ENCODE results near the gene FGFBP1.
A peak's percentile ranks its signal among the peaks of the same experiment; 100 is the strongest.
"Not testable (repeated sequence)": the region's sequence is repeated elsewhere in the genome, so short reads cannot be mapped to it uniquely, and the experiment has no call there.

FGFBP1 gene

DNA sequence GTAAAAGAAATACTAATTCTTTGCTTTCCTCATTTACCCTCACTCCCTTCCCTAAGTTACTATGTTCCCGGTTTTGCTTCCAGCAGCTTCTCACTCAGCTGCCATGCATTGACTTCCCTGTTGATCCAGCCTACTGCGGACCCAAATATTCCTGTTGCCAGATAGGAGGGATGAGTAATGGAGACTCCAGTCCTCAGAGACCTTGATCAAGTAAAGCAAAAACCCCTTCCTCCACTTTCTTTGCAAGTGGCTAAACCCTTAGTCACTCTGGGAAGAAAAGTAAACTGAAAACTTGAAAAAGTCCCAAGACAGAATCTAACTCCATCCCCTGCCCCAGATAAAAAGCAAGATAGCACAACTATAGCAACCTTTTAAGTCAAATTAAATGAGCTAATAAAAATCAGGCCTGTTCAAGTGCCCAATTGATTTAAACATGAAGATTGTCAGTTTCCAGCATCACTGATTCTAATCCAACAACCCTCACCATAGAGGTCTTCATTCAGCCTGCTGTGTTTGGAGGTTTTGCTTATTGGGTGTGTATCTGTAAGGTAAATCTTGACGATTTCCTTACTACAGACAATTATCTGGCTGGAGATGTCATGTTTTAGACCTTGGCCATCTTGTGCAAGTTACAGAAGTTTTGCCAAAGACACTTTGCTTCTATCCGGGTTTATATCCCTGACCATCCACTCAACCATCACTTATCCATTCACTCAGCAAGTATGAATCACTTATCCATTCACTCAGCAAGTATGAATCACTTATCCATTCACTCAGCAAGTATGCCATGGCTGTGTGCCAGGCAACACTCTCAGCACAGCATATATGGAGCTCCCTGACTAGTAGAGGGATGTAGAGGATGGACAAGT, 17.6 kb downstream of the FGFBP1 start:
- ATAC-seq = peak; percentile 96
- TF ChIP-seq ISL1 (CRISPR knock-in tag; IDR thresholded peaks at IDR 0.05) (peak; percentile 91), CSRNP3 (CRISPR knock-in tag; IDR thresholded peaks at IDR 0.05) (no peak), OSR1 (CRISPR knock-in tag; IDR thresholded peaks at IDR 0.05) (no peak), ZFP3 (CRISPR knock-in tag; IDR thresholded peaks at IDR 0.05) (peak; percentile 32; the same call in 1 of the 2 replicates), RARB (CRISPR knock-in tag; IDR thresholded peaks at IDR 0.05) (no peak), CSDC2 (CRISPR knock-in tag; IDR thresholded peaks at IDR 0.05) (peak; percentile 22; the same call in 1 of the 2 replicates), ARNTL (CRISPR knock-in tag; IDR thresholded peaks at IDR 0.05; ENCODE audit: borderline replicate concordance, low read depth) (no peak), TOX (CRISPR knock-in tag; IDR thresholded peaks at IDR 0.05; ENCODE audit: borderline replicate concordance) (no peak; the same call in 1 of the 2 replicates), ESRRG (CRISPR knock-in tag; IDR thresholded peaks at IDR 0.05) (no peak), TCF4 (CRISPR knock-in tag; IDR thresholded peaks at IDR 0.05; ENCODE audit: borderline replicate concordance) (no peak), GLIS3 (CRISPR knock-in tag; IDR thresholded peaks at IDR 0.05) (no peak), ZC3H10 (CRISPR knock-in tag; IDR thresholded peaks at IDR 0.05) (0 out of 2 replicates have a peak, but pooled peaks have one; percentile 16), PPARA (CRISPR knock-in tag; IDR thresholded peaks at IDR 0.05; ENCODE audit: borderline replicate concordance) (no peak), ZNF565 (CRISPR knock-in tag; conservative IDR thresholded peaks at IDR 0.05; ENCODE audit: low read depth) (no peak), PATZ1 (CRISPR knock-in tag; IDR thresholded peaks at IDR 0.05; ENCODE audit: borderline replicate concordance) (no peak), ZNF8 (CRISPR knock-in tag; IDR thresholded peaks at IDR 0.05) (no peak), ZFP30 (CRISPR knock-in tag; IDR thresholded peaks at IDR 0.05) (no peak)
- TF ChIP-seq, protein P1, sequence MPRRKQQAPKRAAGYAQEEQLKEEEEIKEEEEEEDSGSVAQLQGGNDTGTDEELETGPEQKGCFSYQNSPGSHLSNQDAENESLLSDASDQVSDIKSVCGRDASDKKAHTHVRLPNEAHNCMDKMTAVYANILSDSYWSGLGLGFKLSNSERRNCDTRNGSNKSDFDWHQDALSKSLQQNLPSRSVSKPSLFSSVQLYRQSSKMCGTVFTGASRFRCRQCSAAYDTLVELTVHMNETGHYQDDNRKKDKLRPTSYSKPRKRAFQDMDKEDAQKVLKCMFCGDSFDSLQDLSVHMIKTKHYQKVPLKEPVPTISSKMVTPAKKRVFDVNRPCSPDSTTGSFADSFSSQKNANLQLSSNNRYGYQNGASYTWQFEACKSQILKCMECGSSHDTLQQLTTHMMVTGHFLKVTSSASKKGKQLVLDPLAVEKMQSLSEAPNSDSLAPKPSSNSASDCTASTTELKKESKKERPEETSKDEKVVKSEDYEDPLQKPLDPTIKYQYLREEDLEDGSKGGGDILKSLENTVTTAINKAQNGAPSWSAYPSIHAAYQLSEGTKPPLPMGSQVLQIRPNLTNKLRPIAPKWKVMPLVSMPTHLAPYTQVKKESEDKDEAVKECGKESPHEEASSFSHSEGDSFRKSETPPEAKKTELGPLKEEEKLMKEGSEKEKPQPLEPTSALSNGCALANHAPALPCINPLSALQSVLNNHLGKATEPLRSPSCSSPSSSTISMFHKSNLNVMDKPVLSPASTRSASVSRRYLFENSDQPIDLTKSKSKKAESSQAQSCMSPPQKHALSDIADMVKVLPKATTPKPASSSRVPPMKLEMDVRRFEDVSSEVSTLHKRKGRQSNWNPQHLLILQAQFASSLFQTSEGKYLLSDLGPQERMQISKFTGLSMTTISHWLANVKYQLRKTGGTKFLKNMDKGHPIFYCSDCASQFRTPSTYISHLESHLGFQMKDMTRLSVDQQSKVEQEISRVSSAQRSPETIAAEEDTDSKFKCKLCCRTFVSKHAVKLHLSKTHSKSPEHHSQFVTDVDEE (CRISPR knock-in tag; IDR thresholded peaks at IDR 0.05) = no peak
- TF ChIP-seq, protein P2, sequence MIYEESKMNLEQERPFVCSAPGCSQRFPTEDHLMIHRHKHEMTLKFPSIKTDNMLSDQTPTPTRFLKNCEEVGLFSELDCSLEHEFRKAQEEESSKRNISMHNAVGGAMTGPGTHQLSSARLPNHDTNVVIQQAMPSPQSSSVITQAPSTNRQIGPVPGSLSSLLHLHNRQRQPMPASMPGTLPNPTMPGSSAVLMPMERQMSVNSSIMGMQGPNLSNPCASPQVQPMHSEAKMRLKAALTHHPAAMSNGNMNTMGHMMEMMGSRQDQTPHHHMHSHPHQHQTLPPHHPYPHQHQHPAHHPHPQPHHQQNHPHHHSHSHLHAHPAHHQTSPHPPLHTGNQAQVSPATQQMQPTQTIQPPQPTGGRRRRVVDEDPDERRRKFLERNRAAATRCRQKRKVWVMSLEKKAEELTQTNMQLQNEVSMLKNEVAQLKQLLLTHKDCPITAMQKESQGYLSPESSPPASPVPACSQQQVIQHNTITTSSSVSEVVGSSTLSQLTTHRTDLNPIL (CRISPR knock-in tag; IDR thresholded peaks at IDR 0.05; ENCODE audit: low read depth) = no peak

DNA sequence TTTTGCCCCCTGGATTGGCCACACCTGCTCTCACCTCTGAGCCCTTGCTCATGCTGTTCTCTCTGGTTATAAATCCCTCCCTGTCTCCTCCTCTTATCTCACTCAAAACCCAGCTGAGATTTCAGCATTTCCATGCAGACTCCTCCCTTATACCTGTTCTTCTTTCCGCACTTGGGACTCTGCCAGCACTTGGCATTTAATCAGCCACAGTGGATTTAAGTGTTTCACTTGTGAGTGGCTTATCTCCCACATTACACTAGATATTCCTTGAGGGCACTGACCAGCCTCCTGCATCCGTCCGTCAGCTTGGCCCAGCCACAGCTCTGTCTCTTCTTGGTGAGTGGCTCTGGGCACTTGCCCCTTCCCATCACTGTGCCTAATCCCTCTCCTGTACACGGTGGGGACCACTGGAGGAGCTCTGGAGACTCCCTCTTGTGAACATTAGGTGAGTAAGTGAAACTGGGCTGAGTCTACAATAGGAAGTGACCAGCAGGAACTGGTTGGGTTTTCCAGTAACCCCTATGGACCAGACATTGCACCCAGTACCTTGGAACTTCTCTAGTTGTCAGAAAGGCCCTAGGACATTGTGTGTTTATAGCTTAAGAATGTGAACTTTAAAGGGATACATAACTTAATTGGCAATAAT, 19.9 kb downstream of the FGFBP1 start:
- TF ChIP-seq GLIS3 (CRISPR knock-in tag; IDR thresholded peaks at IDR 0.05) = no peak
- TF ChIP-seq ZNF70 (CRISPR knock-in tag; IDR thresholded peaks at IDR 0.05) = no peak
- no peak for TF ChIP-seq SNAI2 (CRISPR knock-in tag; IDR thresholded peaks at IDR 0.05)
- TF ChIP-seq ZNF8 (CRISPR knock-in tag; IDR thresholded peaks at IDR 0.05) = no peak
- TF ChIP-seq ZNF565 (CRISPR knock-in tag; conservative IDR thresholded peaks at IDR 0.05; ENCODE audit: low read depth) = no peak
- TF ChIP-seq OSR1 (CRISPR knock-in tag; IDR thresholded peaks at IDR 0.05) = no peak
- no peak for ATAC-seq

- no peak for ATAC-seq
- TF ChIP-seq ESRRG (CRISPR knock-in tag; IDR thresholded peaks at IDR 0.05) (no peak), CSRNP3 (CRISPR knock-in tag; IDR thresholded peaks at IDR 0.05) (no peak), TCF4 (CRISPR knock-in tag; IDR thresholded peaks at IDR 0.05; ENCODE audit: borderline replicate concordance) (no peak), CSDC2 (CRISPR knock-in tag; IDR thresholded peaks at IDR 0.05) (no peak), ZNF565 (CRISPR knock-in tag; conservative IDR thresholded peaks at IDR 0.05; ENCODE audit: low read depth) (no peak), ZNF70 (CRISPR knock-in tag; IDR thresholded peaks at IDR 0.05) (no peak), ZFP30 (CRISPR knock-in tag; IDR thresholded peaks at IDR 0.05) (no peak), TOX (CRISPR knock-in tag; IDR thresholded peaks at IDR 0.05; ENCODE audit: borderline replicate concordance) (no peak), OSR1 (CRISPR knock-in tag; IDR thresholded peaks at IDR 0.05) (no peak), ARNTL (CRISPR knock-in tag; IDR thresholded peaks at IDR 0.05; ENCODE audit: borderline replicate concordance, low read depth) (no peak), BACH2 (CRISPR knock-in tag; IDR thresholded peaks at IDR 0.05; ENCODE audit: borderline replicate concordance) (no peak), PPARA (CRISPR knock-in tag; IDR thresholded peaks at IDR 0.05; ENCODE audit: borderline replicate concordance) (no peak), RARB (CRISPR knock-in tag; IDR thresholded peaks at IDR 0.05) (no peak)
- TF ChIP-seq, protein P1 (CRISPR knock-in tag; IDR thresholded peaks at IDR 0.05) = no peak
These were observed 21.2 kb downstream of the FGFBP1 start for GRCh38 chr4:15917297-15917696.

DNA sequence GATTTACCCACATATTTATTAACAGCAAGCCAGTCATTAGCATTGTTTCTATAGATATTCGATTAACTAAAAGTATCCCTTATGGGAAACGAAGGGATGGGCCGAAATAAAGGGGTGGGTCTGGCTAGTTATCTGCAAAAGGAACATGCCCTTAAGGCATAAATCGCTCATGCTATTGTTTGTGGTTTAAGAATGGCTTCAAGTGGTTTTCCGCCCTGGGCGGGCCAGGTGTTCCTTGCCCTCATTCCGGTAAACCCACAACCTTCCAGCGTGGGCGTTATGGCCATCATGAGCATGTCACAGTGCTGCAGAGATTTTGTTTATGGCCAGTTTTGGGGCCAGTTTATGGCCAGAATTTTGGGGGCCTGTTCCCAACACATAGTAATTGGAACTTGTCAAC, 22.2 kb downstream of the FGFBP1 start:
- ATAC-seq = not testable (repeated sequence)

Data from SK-N-SH treated with all-trans-retinoic acid at 6 μM for 48 hours (cell line).